ENCODE measurements around the gene CENPP. TPM values are rescaled to one million over a fixed set of nuclear protein-coding genes. Genes with fewer than 3 reads are reported as not detected.

CENPP gene
- total RNA-seq, 1 experiment from 2014 or later = 8.3 TPM

- no peaks in the 10 kb centered on the region for H3K27me3 ChIP-seq (ENCODE audit: low read length)
- no peaks in the 10 kb centered on the region for H3K79me2 ChIP-seq (ENCODE audit: low read length)
- ATAC-seq (no peak), DNase-seq (no peak)
- BruUV-seq (replicated peaks) = no TSS peak
- ChIA-PET POLR2A (ENCODE audit: unreplicated experiment) (no interaction called here), CTCF (no interaction called here)
- H3K9me2 ChIP-seq (replicated peaks; ENCODE audit: low read length) = no peaks in the 10 kb centered on the region
- H4K20me1 ChIP-seq (ENCODE audit: low read length) = no peaks in the 10 kb centered on the region
- no peak overlapping the region for H3K4me3 ChIP-seq (ENCODE audit: low read length)
- no peak overlapping the region for H3K4me2 ChIP-seq (ENCODE audit: low read length)
- H3K27ac ChIP-seq (ENCODE audit: low read length) = no peak overlapping the region
- intact Hi-C loops (cut with micrococcal nuclease) = loop anchor here (10.0 kb wide), 1 partner anchor 125 kb away; no protein-coding TSS in a partner anchor
- H3K4me1 ChIP-seq (ENCODE audit: insufficient read depth, low read length) = peaks cover 3% of the 10 kb centered on the region
- no peaks in the 10 kb centered on the region for H3K9me3 ChIP-seq (ENCODE audit: low read length)
- no peaks in the 10 kb centered on the region for H3K36me3 ChIP-seq (ENCODE audit: low read depth, low read length)
- H2AFZ ChIP-seq (ENCODE audit: low read length) = no peak overlapping the region
- TF ChIP-seq CTCF (conservative IDR thresholded peaks at IDR 0.05; ENCODE audit: low read depth, low read length) (no peak), EZH2 (IDR thresholded peaks at IDR 0.05; ENCODE audit: low read length, unreplicated experiment) (no peak), EZH2phosphoT487 (IDR thresholded peaks at IDR 0.05; ENCODE audit: borderline replicate concordance, low read length) (no peak)
- H3F3A ChIP-seq (ENCODE audit: low read length, unreplicated experiment) = no peaks in the 10 kb centered on the region
- no peak overlapping the region for H3K9ac ChIP-seq (ENCODE audit: low read length)
These were observed 173.9 kb downstream of the CENPP start for GRCh38 chr9:92499701-92500100.

GRCh38 chr9:92500725-92501124 is 175.0 kb downstream of the CENPP start:
- no peaks in the 10 kb centered on the region for H4K20me1 ChIP-seq (ENCODE audit: low read length)
- no peaks in the 10 kb centered on the region for H3K27me3 ChIP-seq (ENCODE audit: low read length)
- CTCF ChIA-PET = no interaction called here
- H3K9ac ChIP-seq (ENCODE audit: low read length) = no peak overlapping the region
- POLR2A ChIA-PET (ENCODE audit: unreplicated experiment) = no interaction called here
- no peak overlapping the region for H3K4me2 ChIP-seq (ENCODE audit: low read length)
- no peak overlapping the region for H2AFZ ChIP-seq (ENCODE audit: low read length)
- no peaks in the 10 kb centered on the region for H3K9me3 ChIP-seq (ENCODE audit: low read length)
- no peak for ATAC-seq
- no TSS peak for BruUV-seq (replicated peaks)
- no peak overlapping the region for H3K27ac ChIP-seq (ENCODE audit: low read length)
- no peaks in the 10 kb centered on the region for H3K36me3 ChIP-seq (ENCODE audit: low read depth, low read length)
- peaks cover 13% of the 10 kb centered on the region for H3K4me1 ChIP-seq (ENCODE audit: insufficient read depth, low read length)
- intact Hi-C loops (cut with micrococcal nuclease) = loop anchor here (10.0 kb wide), 1 partner anchor 124 kb away; no protein-coding TSS in a partner anchor
- no peaks in the 10 kb centered on the region for H3K79me2 ChIP-seq (ENCODE audit: low read length)
- H3K9me2 ChIP-seq (replicated peaks; ENCODE audit: low read length) = no peaks in the 10 kb centered on the region
- no peak overlapping the region for H3K4me3 ChIP-seq (ENCODE audit: low read length)
- no peak for TF ChIP-seq EZH2phosphoT487 (IDR thresholded peaks at IDR 0.05; ENCODE audit: borderline replicate concordance, low read length)
- TF ChIP-seq EZH2 (IDR thresholded peaks at IDR 0.05; ENCODE audit: low read length, unreplicated experiment) = no peak
- TF ChIP-seq CTCF (conservative IDR thresholded peaks at IDR 0.05; ENCODE audit: low read depth, low read length) = no peak
- H3F3A ChIP-seq (ENCODE audit: low read length, unreplicated experiment) = no peaks in the 10 kb centered on the region
- no peak for DNase-seq

- H2AFZ ChIP-seq (ENCODE audit: low read length) = no peak overlapping the region
- no peak overlapping the region for H3K27ac ChIP-seq (ENCODE audit: low read length)
These were observed 176.1 kb downstream of the CENPP start for GRCh38 chr9:92501671-92502393.

More at GRCh38 chr9:92501671-92502393, 176.1 kb downstream of the CENPP start:
- POLR2A ChIA-PET (ENCODE audit: unreplicated experiment) = no interaction called here
- H3K4me2 ChIP-seq (ENCODE audit: low read length) = no peak overlapping the region
- peak; percentile 72 for ATAC-seq
- no peaks in the 10 kb centered on the region for H3K9me3 ChIP-seq (ENCODE audit: low read length)
- no peaks in the 10 kb centered on the region for H4K20me1 ChIP-seq (ENCODE audit: low read length)
- no peaks in the 10 kb centered on the region for H3K79me2 ChIP-seq (ENCODE audit: low read length)
- no peaks in the 10 kb centered on the region for H3K27me3 ChIP-seq (ENCODE audit: low read length)
- no TSS peak for BruUV-seq (replicated peaks)
- no peak overlapping the region for H3K4me3 ChIP-seq (ENCODE audit: low read length)
- H3F3A ChIP-seq (ENCODE audit: low read length, unreplicated experiment) = no peaks in the 10 kb centered on the region
- no peak overlapping the region for H3K9ac ChIP-seq (ENCODE audit: low read length)
- intact Hi-C loops (cut with micrococcal nuclease) = loop anchor here (10.0 kb wide), 1 partner anchor 123 kb away; no protein-coding TSS in a partner anchor
- DNase-seq = peak; percentile 57
- no peaks in the 10 kb centered on the region for H3K9me2 ChIP-seq (replicated peaks; ENCODE audit: low read length)
- peaks cover 25% of the 10 kb centered on the region for H3K4me1 ChIP-seq (ENCODE audit: insufficient read depth, low read length)
- H3K36me3 ChIP-seq (ENCODE audit: low read depth, low read length) = no peaks in the 10 kb centered on the region
- CTCF ChIA-PET = no interaction called here
- TF ChIP-seq CTCF (conservative IDR thresholded peaks at IDR 0.05; ENCODE audit: low read depth, low read length) (peak; percentile 66), EZH2phosphoT487 (IDR thresholded peaks at IDR 0.05; ENCODE audit: borderline replicate concordance, low read length) (no peak)

All from PC-3 (cell line).